SK-N-MC (cell line): ENCODE results near the gene ARHGAP32.

ENCODE experiments used
- EZH2 ChIP-seq: fragments of 200-600 bp; sonication (generic); IDR thresholded peaks from one replicate; pipeline ENCODE4 v1.6.1; 2017; ENCODE audit warnings: antibody characterized with exemption
- FOXP2 ChIP-seq: optimal IDR thresholded peaks from 2 replicates; pipeline ENCODE3; 2011; ENCODE audit warnings: mild to moderate bottlenecking, moderate library complexity; ENCODE audit not compliant: insufficient read depth; ENCODE audit errors: extremely low read length, control extremely low read depth
- POLR2AphosphoS5 ChIP-seq: IDR thresholded peaks from 2 replicates; pipeline ENCODE4 v1.6.1; 2012; ENCODE audit warnings: mild to moderate bottlenecking, low read depth, low read length, borderline replicate concordance

- TF ChIP-seq EZH2 (no peak), POLR2AphosphoS5 (no peak), FOXP2 (no peak)
These were observed 12.2 kb upstream of the ARHGAP32 start for GRCh38 chr11:129204150-129204838.
